ENCODE measurements around the gene CDH23.

CDH23 gene

GRCh38 chr10:71493741-71494140 lies 97.0 kb downstream of the CDH23 start:
- no peak for TF ChIP-seq SIN3A (IDR thresholded peaks at IDR 0.05; ENCODE audit: borderline replicate concordance, insufficient read depth, low read length)
- no peak for TF ChIP-seq TAF1 (IDR thresholded peaks at IDR 0.05; ENCODE audit: borderline replicate concordance, insufficient read depth, low read length)
- TF ChIP-seq FOXP2 (optimal IDR thresholded peaks at IDR 0.05; ENCODE audit: borderline replicate concordance, extremely low read depth, extremely low read length, insufficient read depth), result no peak
- TF ChIP-seq REST (IDR thresholded peaks at IDR 0.05; ENCODE audit: insufficient read depth in 1 of 2, low read depth in 2 of 2, low read length in 2 of 2), result no peak
- TF ChIP-seq POLR2AphosphoS5 (IDR thresholded peaks at IDR 0.05; ENCODE audit: low read depth, low read length), result no peak

GRCh38 chr10:71494476-71494875 lies 97.8 kb downstream of the CDH23 start:
- TF ChIP-seq SIN3A (IDR thresholded peaks at IDR 0.05; ENCODE audit: borderline replicate concordance, insufficient read depth, low read length) (no peak), FOXP2 (optimal IDR thresholded peaks at IDR 0.05; ENCODE audit: borderline replicate concordance, extremely low read depth, extremely low read length, insufficient read depth) (no peak), POLR2AphosphoS5 (IDR thresholded peaks at IDR 0.05; ENCODE audit: low read depth, low read length) (no peak), REST (IDR thresholded peaks at IDR 0.05; ENCODE audit: insufficient read depth in 1 of 2, low read depth in 2 of 2, low read length in 2 of 2) (no peak), TAF1 (IDR thresholded peaks at IDR 0.05; ENCODE audit: borderline replicate concordance, insufficient read depth, low read length) (no peak)

- no peak for TF ChIP-seq TAF1 (IDR thresholded peaks at IDR 0.05; ENCODE audit: borderline replicate concordance, insufficient read depth, low read length)
- no peak for TF ChIP-seq REST (IDR thresholded peaks at IDR 0.05; ENCODE audit: insufficient read depth in 1 of 2, low read depth in 2 of 2, low read length in 2 of 2)
- no peak for TF ChIP-seq FOXP2 (optimal IDR thresholded peaks at IDR 0.05; ENCODE audit: borderline replicate concordance, extremely low read depth, extremely low read length, insufficient read depth)
- TF ChIP-seq SIN3A (IDR thresholded peaks at IDR 0.05; ENCODE audit: borderline replicate concordance, insufficient read depth, low read length), result no peak
- no peak for TF ChIP-seq POLR2AphosphoS5 (IDR thresholded peaks at IDR 0.05; ENCODE audit: low read depth, low read length)
These were observed 98.3 kb downstream of the CDH23 start for GRCh38 chr10:71494980-71495381.

GRCh38 chr10:71496927-71497762 lies 100.4 kb downstream of the CDH23 start:
- TF ChIP-seq TAF1 (IDR thresholded peaks at IDR 0.05; ENCODE audit: borderline replicate concordance, insufficient read depth, low read length) (no peak), FOXP2 (optimal IDR thresholded peaks at IDR 0.05; ENCODE audit: borderline replicate concordance, extremely low read depth, extremely low read length, insufficient read depth) (no peak), SIN3A (IDR thresholded peaks at IDR 0.05; ENCODE audit: borderline replicate concordance, insufficient read depth, low read length) (no peak), REST (IDR thresholded peaks at IDR 0.05; ENCODE audit: insufficient read depth in 1 of 2, low read depth in 2 of 2, low read length in 2 of 2) (no peak), POLR2AphosphoS5 (IDR thresholded peaks at IDR 0.05; ENCODE audit: low read depth, low read length) (no peak)
